Rectal smooth muscle tissue (tissue), 1 donor: ENCODE data around the gene ZNF512.

ENCODE experiments used
- H3K27ac ChIP-seq: one replicate; pipeline ENCODE4 v1.7.0; 2013; ENCODE audit warnings: low read depth, low read length, inconsistent platforms
- H3K27me3 ChIP-seq: one replicate; pipeline ENCODE4 v1.7.0; 2013; ENCODE audit warnings: low read length; ENCODE audit not compliant: control insufficient read depth, insufficient read depth
- H3K36me3 ChIP-seq: one replicate; pipeline ENCODE4 v1.7.0; 2013; ENCODE audit warnings: low read length; ENCODE audit not compliant: control insufficient read depth, insufficient read depth
- H3K4me1 ChIP-seq: one replicate; pipeline ENCODE4 v1.7.0; 2013; ENCODE audit warnings: low read length; ENCODE audit not compliant: control insufficient read depth, insufficient read depth
- H3K4me3 ChIP-seq: one replicate; pipeline ENCODE4 v1.7.0; 2013; ENCODE audit warnings: low read length
- H3K9ac ChIP-seq: one replicate; pipeline ENCODE4 v1.7.0; 2013; ENCODE audit warnings: low read length

Gene ZNF512

GRCh38 chr2:27651056-27651455 lies 68.2 kb downstream of the ZNF512 start:
- Histone ChIP-seq H3K36me3 (peaks cover 55% of the 10 kb centered on the region), H3K27me3 (no peaks in the 10 kb centered on the region), H3K4me1 (no peaks in the 10 kb centered on the region), H3K27ac (no peak overlapping the region), H3K9ac (no peak overlapping the region), H3K4me3 (no peak overlapping the region)

- H3K36me3 ChIP-seq: peaks cover 54% of the 10 kb centered on the region
Observed at GRCh38 chr2:27652341-27652740, 69.5 kb downstream of the ZNF512 start.

GRCh38 chr2:27652790-27653189 lies 69.9 kb downstream of the ZNF512 start:
- Histone ChIP-seq H3K36me3 (peaks cover 55% of the 10 kb centered on the region), H3K9ac (no peak overlapping the region), H3K4me1 (no peaks in the 10 kb centered on the region), H3K4me3 (no peak overlapping the region), H3K27me3 (no peaks in the 10 kb centered on the region), H3K27ac (no peak overlapping the region)

More at GRCh38 chr2:27652341-27652740, 69.5 kb downstream of the ZNF512 start:
- Histone ChIP-seq H3K4me3 (no peak overlapping the region), H3K4me1 (no peaks in the 10 kb centered on the region), H3K9ac (no peak overlapping the region), H3K27me3 (no peaks in the 10 kb centered on the region), H3K27ac (no peak overlapping the region)

GRCh38 chr2:27653397-27653796 lies 70.6 kb downstream of the ZNF512 start:
- no peak overlapping the region for H3K9ac ChIP-seq
- no peak overlapping the region for H3K27ac ChIP-seq
- peaks cover 49% of the 10 kb centered on the region for H3K36me3 ChIP-seq
- no peaks in the 10 kb centered on the region for H3K4me1 ChIP-seq
- no peak overlapping the region for H3K4me3 ChIP-seq
- H3K27me3 ChIP-seq: no peaks in the 10 kb centered on the region

- Histone ChIP-seq H3K4me3 (no peak overlapping the region), H3K27ac (no peak overlapping the region), H3K27me3 (no peaks in the 10 kb centered on the region), H3K36me3 (peaks cover 42% of the 10 kb centered on the region), H3K4me1 (no peaks in the 10 kb centered on the region), H3K9ac (no peak overlapping the region)
Observed at GRCh38 chr2:27655155-27655951, 72.5 kb downstream of the ZNF512 start.

- H3K27me3 ChIP-seq: no peaks in the 10 kb centered on the region
- peaks cover 20% of the 10 kb centered on the region for H3K36me3 ChIP-seq
- no peak overlapping the region for H3K4me3 ChIP-seq
- H3K27ac ChIP-seq: no peak overlapping the region
- peaks cover 13% of the 10 kb centered on the region for H3K4me1 ChIP-seq
- no peak overlapping the region for H3K9ac ChIP-seq
Observed at GRCh38 chr2:27661371-27661770, 78.5 kb downstream of the ZNF512 start.

- Histone ChIP-seq H3K4me1 (peaks cover 13% of the 10 kb centered on the region), H3K9ac (peak within 1 kb of the TSS; percentile 72), H3K4me3 (peak within 1 kb of the TSS; percentile 91), H3K27ac (peak within 1 kb of the TSS; percentile 88), H3K27me3 (no peaks in the 10 kb centered on the region), H3K36me3 (peaks cover 13% of the 10 kb centered on the region)
Observed at GRCh38 chr2:27663285-27664153, 80.7 kb downstream of the ZNF512 start, which contains the start of the genes SLC4A1AP and SUPT7L. SLC4A1AP (plus strand) TSS chr2:27663889; CDS start chr2:27663915, 26 bp downstream. SUPT7L (minus strand) TSS chr2:27663614; CDS start chr2:27662192, 1,422 bp downstream.

GRCh38 chr2:27664154-27664574 lies 81.3 kb downstream of the ZNF512 start:
- Histone ChIP-seq H3K4me1 (peaks cover 13% of the 10 kb centered on the region), H3K27ac (peak overlapping the region; percentile 88), H3K36me3 (peaks cover 13% of the 10 kb centered on the region), H3K9ac (peak overlapping the region; percentile 72), H3K4me3 (peak overlapping the region; percentile 91), H3K27me3 (no peaks in the 10 kb centered on the region)

- Histone ChIP-seq H3K4me1 (peaks cover 13% of the 10 kb centered on the region), H3K9ac (peak overlapping the region; percentile 72), H3K4me3 (peak overlapping the region; percentile 91), H3K27me3 (no peaks in the 10 kb centered on the region), H3K36me3 (peaks cover 11% of the 10 kb centered on the region), H3K27ac (no peak overlapping the region)
Observed at GRCh38 chr2:27664622-27665363, 82.0 kb downstream of the ZNF512 start.

GRCh38 chr2:27667446-27667845 lies 84.6 kb downstream of the ZNF512 start:
- Histone ChIP-seq H3K27me3 (no peaks in the 10 kb centered on the region), H3K9ac (no peak overlapping the region), H3K36me3 (no peaks in the 10 kb centered on the region), H3K4me3 (no peak overlapping the region), H3K27ac (no peak overlapping the region), H3K4me1 (peaks cover 10% of the 10 kb centered on the region)

- no peak overlapping the region for H3K9ac ChIP-seq
- no peaks in the 10 kb centered on the region for H3K4me1 ChIP-seq
- no peaks in the 10 kb centered on the region for H3K27me3 ChIP-seq
- H3K27ac ChIP-seq: no peak overlapping the region
- no peak overlapping the region for H3K4me3 ChIP-seq
- H3K36me3 ChIP-seq: peaks cover 4% of the 10 kb centered on the region
Observed at GRCh38 chr2:27671235-27671634, 88.4 kb downstream of the ZNF512 start.
